ENCODE measurements around the gene CLEC2L.

GRCh38 chr7:139511315-139511714 is 12.2 kb upstream of the CLEC2L start:
- TF ChIP-seq POLR2AphosphoS5 (IDR thresholded peaks at IDR 0.05; ENCODE audit: low read depth, low read length) (no peak), CTCF (IDR thresholded peaks at IDR 0.05; ENCODE audit: control extremely low read depth in 1 of 3, insufficient read depth in 1 of 3, low read depth in 1 of 3, low read length in 3 of 3) (no peak), TAF1 (IDR thresholded peaks at IDR 0.05; ENCODE audit: low read depth, low read length) (no peak), POLR2A (IDR thresholded peaks at IDR 0.05; ENCODE audit: control extremely low read depth in 1 of 2, low read depth in 2 of 2, low read length in 2 of 2) (no peak), YY1 (IDR thresholded peaks at IDR 0.05; ENCODE audit: low read depth, low read length) (no peak), CBX8 (IDR thresholded peaks at IDR 0.05; ENCODE audit: borderline replicate concordance, low read depth, low read length) (no peak), ATF3 (IDR thresholded peaks at IDR 0.05; ENCODE audit: insufficient read depth, low read depth, low read length) (no peak), BRCA1 (IDR thresholded peaks at IDR 0.05; ENCODE audit: low read depth, low read length) (no peak)

All from H1 (cell line).